GM19025 (cell line): Measurements from ENCODE around the gene HAO1.

Source experiments
- ATAC-seq: cut with Tn5 transposase; IDR thresholded peaks from one replicate; pipeline ENCODE4 v1.9.1; 2021; ENCODE audit warnings: mild to moderate bottlenecking, low read depth, moderate library complexity; ENCODE audit not compliant: unreplicated experiment

The HAO1 gene

GRCh38 chr20:7930343-7930742 is 9.9 kb downstream of the HAO1 start:
- ATAC-seq = no peak

- no peak for ATAC-seq
Measured at GRCh38 chr20:7926767-7927166, 13.5 kb downstream of the HAO1 start.

GRCh38 chr20:7926323-7926722 is 13.9 kb downstream of the HAO1 start:
- no peak for ATAC-seq

- ATAC-seq = no peak
Measured at GRCh38 chr20:7924692-7925091, 15.6 kb downstream of the HAO1 start.

GRCh38 chr20:7916648-7917047 is 23.6 kb downstream of the HAO1 start:
- ATAC-seq = no peak

- ATAC-seq = no peak
Measured at GRCh38 chr20:7912551-7912950, 27.7 kb downstream of the HAO1 start.

GRCh38 chr20:7911586-7912330 is 28.5 kb downstream of the HAO1 start:
- no peak for ATAC-seq

GRCh38 chr20:7908905-7909304 is 31.4 kb downstream of the HAO1 start:
- ATAC-seq = no peak

GRCh38 chr20:7903429-7903828 is 36.8 kb downstream of the HAO1 start:
- no peak for ATAC-seq

GRCh38 chr20:7902879-7903278 is 37.4 kb downstream of the HAO1 start:
- no peak for ATAC-seq

GRCh38 chr20:7897781-7898364 is 42.4 kb downstream of the HAO1 start:
- ATAC-seq = no peak

- no peak for ATAC-seq
Measured at GRCh38 chr20:7893014-7893730, 47.1 kb downstream of the HAO1 start.

GRCh38 chr20:7891705-7892104 is 48.6 kb downstream of the HAO1 start:
- no peak for ATAC-seq

- ATAC-seq = no peak
Measured at GRCh38 chr20:7889736-7890135, 50.5 kb downstream of the HAO1 start.

GRCh38 chr20:7883741-7884140 is 56.5 kb downstream of the HAO1 start:
- no peak for ATAC-seq

GRCh38 chr20:7883309-7883708 is 56.9 kb downstream of the HAO1 start:
- no peak for ATAC-seq

- ATAC-seq = no peak
Measured at GRCh38 chr20:7882076-7882475, 58.2 kb downstream of the HAO1 start.

GRCh38 chr20:7881551-7881950 is 58.7 kb downstream of the HAO1 start:
- no peak for ATAC-seq

GRCh38 chr20:7879883-7880282 is 60.4 kb downstream of the HAO1 start:
- ATAC-seq = peak; percentile 80

- ATAC-seq = no peak
Measured at GRCh38 chr20:7868108-7868507, 72.2 kb downstream of the HAO1 start.

- ATAC-seq = no peak
Measured at GRCh38 chr20:7866285-7866684, 74.0 kb downstream of the HAO1 start.

- no peak for ATAC-seq
Measured at GRCh38 chr20:7859356-7859802, 80.9 kb downstream of the HAO1 start.
